ENCODE results near the gene C12orf42. TPM values are rescaled to one million over a fixed set of nuclear protein-coding genes. Genes with fewer than 3 reads are reported as not detected.

The C12orf42 gene
- total RNA-seq (ENCODE audit: low replicate concordance) = not detected in 2 replicates

DNA sequence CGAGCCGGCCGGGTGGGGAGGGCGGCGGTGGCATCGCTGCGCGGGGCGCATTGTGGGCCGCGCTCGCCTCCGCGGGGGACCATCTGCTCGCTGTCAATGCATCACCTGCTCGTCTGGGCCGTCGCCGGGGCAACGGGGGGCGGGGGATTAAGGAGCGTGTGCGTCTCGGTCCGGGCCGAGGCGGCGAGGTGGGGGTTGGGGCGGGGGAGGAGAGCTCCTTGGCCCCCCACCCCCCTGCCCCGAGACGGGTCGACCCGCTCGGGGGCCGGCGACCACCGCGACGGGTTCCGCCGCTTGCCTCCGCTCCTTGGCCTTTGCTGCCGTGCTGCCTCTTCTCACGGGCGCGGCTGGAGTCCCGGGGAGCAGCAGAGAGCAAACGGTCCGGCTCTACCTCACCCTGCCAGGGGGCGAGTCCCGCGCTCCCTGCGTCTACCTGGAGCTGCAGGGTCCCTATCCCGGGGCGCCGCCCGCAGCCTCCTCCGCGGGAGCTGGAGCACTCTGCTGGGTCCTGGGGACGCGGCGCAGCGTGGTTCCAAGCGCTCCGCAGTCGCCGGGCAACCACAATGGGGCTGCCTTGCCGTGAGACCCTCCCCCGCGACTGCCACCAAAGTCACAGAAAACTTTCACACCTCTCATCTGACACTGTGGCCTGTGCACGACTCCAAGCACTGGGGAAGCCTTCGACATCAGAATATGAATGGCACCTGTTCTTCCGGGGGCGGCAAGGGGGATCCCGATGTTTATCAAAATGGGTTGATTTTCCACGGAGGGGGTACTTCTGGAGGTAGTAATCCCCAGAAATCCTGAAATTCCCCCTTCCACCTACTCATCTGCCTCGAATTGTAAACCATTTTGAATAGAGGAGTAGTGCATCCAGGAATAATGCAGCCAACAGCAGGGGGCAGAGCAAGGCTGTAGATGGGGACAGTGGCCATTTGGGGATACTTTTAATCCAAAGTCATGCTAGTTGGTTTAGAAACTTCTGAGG, at the start of gene C12orf42:
Gene C12orf42, minus strand, starts transcription at position 500 of the 988 bp plus-strand sequence. CDS start 17,542 bp downstream, outside the sequence.

Other genes with a start within 250 kb of the C12orf42 start
- 0.15 TPM in 1 of 2 replicates, not detected in the other for gene STAB2, start 91.3 kb upstream of the C12orf42 start, total RNA-seq (ENCODE audit: low replicate concordance)

Data from smooth muscle cell of the coronary artery (primary cell).